A549 (cell line): ENCODE measurements around the gene RAB3GAP1. TPM values are rescaled to one million over a fixed set of nuclear protein-coding genes. Genes with fewer than 3 reads are reported as not detected.

ENCODE experiments used
- ATAC-seq, 2 experiments: fragments of 200-7000 bp in 1 of 2; fragments of >200 bp in 1 of 2; cut with Nextera tagmentation in 1 of 2; cut with Tn5 transposase in 1 of 2; 3 replicates each; pipeline versions ENCODE4 v1.8.0 to v1.9.1; 2018 to 2020; ENCODE audit warnings: mild to moderate bottlenecking in 1 of 2, moderate library complexity in 1 of 2
- CTCF ChIA-PET: fragments of 300-600 bp; sonication (Branson Sonifier 250); formaldehyde crosslinking; extraction: SDS; loops from one replicate; lab custom pipeline; 2021; ENCODE audit warnings: antibody characterized with exemption, inconsistent platforms; lab: Yijun Ruan, JAX
- POLR2A ChIA-PET: fragments of 350-600 bp; formaldehyde crosslinking; extraction: SDS; loops from one replicate; lab custom pipeline; 2021; ENCODE audit warnings: antibody characterized with exemption, inconsistent platforms; lab: Yijun Ruan, JAX
- DNase-seq, 2 experiments: peaks; one replicate each; pipeline versions ENCODE4 v3.0.0 to v3.0.0-alpha.2; 2011 to 2016; ENCODE audit warnings: low read depth in 1 of 2, low spot score in 1 of 2
- FAIRE-seq: peaks from 2 replicates; lab custom pipeline; 2011; peaks lifted over from hg19 to GRCh38; lab: Jason Lieb, UNC
- H3K27ac ChIP-seq, 2 experiments: fragments of >200 bp; sonication (Bioruptor Twin); formaldehyde crosslinking; 3 replicates each; pipeline ENCODE4 v1.5.1; 2016 to 2017
- H3K4me1 ChIP-seq: fragments of >200 bp; sonication (Bioruptor Twin); formaldehyde crosslinking; 3 replicates; pipeline ENCODE4 v1.6.1; 2016
- H3K4me2 ChIP-seq: fragments of >200 bp; sonication (Bioruptor Twin); formaldehyde crosslinking; 3 replicates; pipeline ENCODE4 v1.6.1; 2016
- H3K4me3 ChIP-seq: fragments of >200 bp; sonication (Bioruptor Twin); formaldehyde crosslinking; 3 replicates; pipeline ENCODE4 v1.5.1; 2016
- H3K9me3 ChIP-seq: fragments of >200 bp; sonication (Bioruptor Twin); formaldehyde crosslinking; 3 replicates; pipeline ENCODE4 v1.6.1; 2016
- BHLHE40 ChIP-seq: IDR thresholded peaks from 2 replicates; pipeline ENCODE4 v1.6.1; 2012; ENCODE audit warnings: low read depth, low read length, inconsistent platforms
- CHD4 ChIP-seq: fragments of 200-600 bp; sonication (generic); IDR thresholded peaks from 2 replicates; pipeline ENCODE4 v1.6.1; 2016; ENCODE audit warnings: antibody characterized with exemption, mild to moderate bottlenecking, borderline replicate concordance
- EHF ChIP-seq: fragments of 250-450 bp; sonication (Bioruptor Pico); IDR thresholded peaks from 2 replicates; pipeline ENCODE4 v1.5.0; 2020; ENCODE audit warnings: mild to moderate bottlenecking
- EHMT2 ChIP-seq: fragments of 200-600 bp; sonication (generic); IDR thresholded peaks from 2 replicates; pipeline ENCODE4 v1.6.1; 2016; ENCODE audit warnings: antibody characterized with exemption, low read depth, mild to moderate bottlenecking, moderate library complexity
- EP300 ChIP-seq, 2 experiments: fragments of >200 bp; sonication (Bioruptor Twin); formaldehyde crosslinking; IDR thresholded peaks; 2 replicates in 1 of 2; 3 replicates in 1 of 2; pipeline ENCODE4 v1.6.1; 2016 to 2017
- ESRRA ChIP-seq: fragments of 150-350 bp; IDR thresholded peaks from 2 replicates; pipeline ENCODE4 v1.6.1; 2014; ENCODE audit warnings: mild to moderate bottlenecking, low read length, borderline replicate concordance
- FOSB ChIP-seq: fragments of 250-450 bp; sonication (Bioruptor Pico); IDR thresholded peaks from 2 replicates; pipeline ENCODE4 v1.5.0; 2020; ENCODE audit warnings: mild to moderate bottlenecking, moderate library complexity
- FOSL2 ChIP-seq, 2 experiments: fragments of 450-650 bp in 1 of 2; fragments of >200 bp in 1 of 2; sonication (Bioruptor Twin) in 1 of 2; formaldehyde crosslinking; IDR thresholded peaks; 2 replicates each; pipeline versions ENCODE4 v1.5.0 to v1.6.1; 2016 to 2020; ENCODE audit warnings: mild to moderate bottlenecking in 1 of 2, moderate library complexity in 1 of 2
- FOXS1 ChIP-seq: fragments of 250-450 bp; sonication (Bioruptor Pico); IDR thresholded peaks from 2 replicates; pipeline ENCODE4 v1.5.0; 2020; ENCODE audit warnings: mild to moderate bottlenecking, moderate library complexity
- HOXA7 ChIP-seq: fragments of 250-450 bp; sonication (Bioruptor Pico); IDR thresholded peaks from 2 replicates; pipeline ENCODE4 v1.5.0; 2020; ENCODE audit warnings: mild to moderate bottlenecking, moderate library complexity
- HOXB13 ChIP-seq: fragments of 250-450 bp; sonication (Bioruptor Pico); IDR thresholded peaks from 2 replicates; pipeline ENCODE4 v1.5.0; 2020; ENCODE audit warnings: low read depth, mild to moderate bottlenecking, moderate library complexity
- JUN ChIP-seq, 2 experiments: fragments of >200 bp; sonication (Bioruptor Twin); formaldehyde crosslinking; IDR thresholded peaks; 2 replicates in 1 of 2; 3 replicates in 1 of 2; pipeline ENCODE4 v1.6.1; 2016 to 2017
- JUNB ChIP-seq: fragments of >200 bp; sonication (Bioruptor Twin); formaldehyde crosslinking; IDR thresholded peaks from 2 replicates; pipeline ENCODE4 v1.6.1; 2016
- KDM5A ChIP-seq: fragments of 200-600 bp; sonication (generic); IDR thresholded peaks from 2 replicates; pipeline ENCODE4 v1.6.1; 2016; ENCODE audit warnings: antibody characterized with exemption, mild to moderate bottlenecking
- MAFK ChIP-seq: fragments of 450-650 bp; IDR thresholded peaks from 2 replicates; pipeline ENCODE4 v1.6.1; 2014; ENCODE audit not compliant: partially characterized antibody
- MAX ChIP-seq: IDR thresholded peaks from 2 replicates; pipeline ENCODE4 v1.6.1; 2012
- MAZ ChIP-seq: fragments of 150-350 bp; IDR thresholded peaks from 2 replicates; pipeline ENCODE4 v1.6.1; 2014; ENCODE audit warnings: antibody characterized with exemption, low read depth, low read length, borderline replicate concordance
- MYC ChIP-seq: IDR thresholded peaks from 2 replicates; pipeline ENCODE4 v1.6.1; 2012; ENCODE audit warnings: mild to moderate bottlenecking, inconsistent platforms, low read length, improper control_type of control experiment, borderline replicate concordance
- POLR2A ChIP-seq: IDR thresholded peaks from 2 replicates; pipeline ENCODE4 v1.6.1; 2012; ENCODE audit warnings: mild to moderate bottlenecking, low read length
- RAD21 ChIP-seq, 2 experiments: fragments of >200 bp in 1 of 2; sonication (Bioruptor Twin) in 1 of 2; formaldehyde crosslinking in 1 of 2; IDR thresholded peaks in 1 of 2; conservative IDR thresholded peaks in 1 of 2; 2 replicates in 1 of 2; 3 replicates in 1 of 2; pipeline ENCODE4 v1.6.1; 2012 to 2018; ENCODE audit warnings: inconsistent platforms in 1 of 2
- RARB ChIP-seq: fragments of 250-450 bp; sonication (Bioruptor Pico); IDR thresholded peaks from 2 replicates; pipeline ENCODE4 v1.8.0; 2021; ENCODE audit warnings: mild to moderate bottlenecking, moderate library complexity
- RCOR1 ChIP-seq: fragments of 150-350 bp; IDR thresholded peaks from 2 replicates; pipeline ENCODE4 v1.6.1; 2014; ENCODE audit warnings: antibody characterized with exemption, low read length, low read depth
- RFX5 ChIP-seq: fragments of 450-650 bp; IDR thresholded peaks from 2 replicates; pipeline ENCODE4 v1.7.1; 2014; ENCODE audit warnings: antibody characterized with exemption, mild to moderate bottlenecking, moderate library complexity
- SMC3 ChIP-seq: fragments of >200 bp; sonication (Bioruptor Twin); formaldehyde crosslinking; IDR thresholded peaks from 3 replicates; pipeline ENCODE4 v1.6.1; 2018; ENCODE audit warnings: inconsistent platforms
- ZC3H11A ChIP-seq: fragments of 450-650 bp; IDR thresholded peaks from 2 replicates; pipeline ENCODE4 v1.6.1; 2014; ENCODE audit warnings: antibody characterized with exemption, mild to moderate bottlenecking
- ZNF302 ChIP-seq: fragments of 250-450 bp; sonication (Bioruptor Pico); IDR thresholded peaks from 2 replicates; pipeline ENCODE4 v1.9.0; 2021; ENCODE audit warnings: inconsistent platforms, mild to moderate bottlenecking, moderate library complexity
- WGBS: methylation state at CpG from one replicate; pipeline ENCODE4 v1.1.6; 2017; ENCODE audit errors: missing lambda C conversion rate; 5-methylcytosine and 5-hydroxymethylcytosine counted together
- polyA plus RNA-seq, 4 experiments: library from polyadenylated mRNA; depleted of rRNA in 3 of 4; stranded (reverse); fragments of >200 nt; fragmentation: RNase III in 1 of 4; extraction: RNeasy Plus Mini Kit Qiagen cat#74134 plus additional on column Dnase treatment in 1 of 4; gene quantifications; 2 replicates in 3 of 4; 3 replicates in 1 of 4; pipeline ENCODE4 v1.2.3, GENCODE V29; 2011 to 2017
- TF ChIP-seq, protein P1 (sequence below): IDR thresholded peaks from 2 replicates; pipeline ENCODE4 v1.6.1; 2012; ENCODE audit warnings: low read depth, borderline replicate concordance
- TF ChIP-seq, protein P2 (sequence below): fragments of >200 bp; sonication (Bioruptor Twin); formaldehyde crosslinking; IDR thresholded peaks from 3 replicates; pipeline ENCODE4 v1.5.1; 2016
- TF ChIP-seq, protein P3 (sequence below): IDR thresholded peaks from 2 replicates; pipeline ENCODE4 v1.6.1; 2012

RAB3GAP1 gene
- polyA plus RNA-seq, 2 of the 4 experiments (the other 2 are of a cell fraction) = 29.7 to 44.6 TPM

- no peaks in the 10 kb centered on the region for H3K4me1 ChIP-seq
- ATAC-seq = no peak
- no peak for DNase-seq
- TF ChIP-seq ESRRA (no peak), EHF (CRISPR knock-in tag) (no peak), JUN (IDR thresholded peaks at IDR 0.05) (no peak), EHMT2 (no peak), JUNB (no peak), CHD4 (no peak), HOXA7 (CRISPR knock-in tag) (no peak), KDM5A (no peak), MAFK (no peak), ZNF302 (no peak), FOSB (CRISPR knock-in tag) (no peak), SMC3 (no peak)
- TF ChIP-seq, protein P1, sequence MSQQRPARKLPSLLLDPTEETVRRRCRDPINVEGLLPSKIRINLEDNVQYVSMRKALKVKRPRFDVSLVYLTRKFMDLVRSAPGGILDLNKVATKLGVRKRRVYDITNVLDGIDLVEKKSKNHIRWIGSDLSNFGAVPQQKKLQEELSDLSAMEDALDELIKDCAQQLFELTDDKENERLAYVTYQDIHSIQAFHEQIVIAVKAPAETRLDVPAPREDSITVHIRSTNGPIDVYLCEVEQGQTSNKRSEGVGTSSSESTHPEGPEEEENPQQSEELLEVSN = no peak
- TF ChIP-seq, protein P2, sequence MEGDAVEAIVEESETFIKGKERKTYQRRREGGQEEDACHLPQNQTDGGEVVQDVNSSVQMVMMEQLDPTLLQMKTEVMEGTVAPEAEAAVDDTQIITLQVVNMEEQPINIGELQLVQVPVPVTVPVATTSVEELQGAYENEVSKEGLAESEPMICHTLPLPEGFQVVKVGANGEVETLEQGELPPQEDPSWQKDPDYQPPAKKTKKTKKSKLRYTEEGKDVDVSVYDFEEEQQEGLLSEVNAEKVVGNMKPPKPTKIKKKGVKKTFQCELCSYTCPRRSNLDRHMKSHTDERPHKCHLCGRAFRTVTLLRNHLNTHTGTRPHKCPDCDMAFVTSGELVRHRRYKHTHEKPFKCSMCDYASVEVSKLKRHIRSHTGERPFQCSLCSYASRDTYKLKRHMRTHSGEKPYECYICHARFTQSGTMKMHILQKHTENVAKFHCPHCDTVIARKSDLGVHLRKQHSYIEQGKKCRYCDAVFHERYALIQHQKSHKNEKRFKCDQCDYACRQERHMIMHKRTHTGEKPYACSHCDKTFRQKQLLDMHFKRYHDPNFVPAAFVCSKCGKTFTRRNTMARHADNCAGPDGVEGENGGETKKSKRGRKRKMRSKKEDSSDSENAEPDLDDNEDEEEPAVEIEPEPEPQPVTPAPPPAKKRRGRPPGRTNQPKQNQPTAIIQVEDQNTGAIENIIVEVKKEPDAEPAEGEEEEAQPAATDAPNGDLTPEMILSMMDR = no peak
- POLR2A ChIA-PET = no interaction called here
- H3K9me3 ChIP-seq = no peaks in the 10 kb centered on the region
- CTCF ChIA-PET = no interaction called here
- no peak overlapping the region for H3K27ac ChIP-seq
- H3K4me2 ChIP-seq = no peak overlapping the region
- FAIRE-seq = no peak
- WGBS = 85% methylated on average over 1 of the region's 1 CpG
- no peak overlapping the region for H3K4me3 ChIP-seq
Observed at GRCh38 chr2:135167273-135167672, 115.2 kb downstream of the RAB3GAP1 start.

DNA sequence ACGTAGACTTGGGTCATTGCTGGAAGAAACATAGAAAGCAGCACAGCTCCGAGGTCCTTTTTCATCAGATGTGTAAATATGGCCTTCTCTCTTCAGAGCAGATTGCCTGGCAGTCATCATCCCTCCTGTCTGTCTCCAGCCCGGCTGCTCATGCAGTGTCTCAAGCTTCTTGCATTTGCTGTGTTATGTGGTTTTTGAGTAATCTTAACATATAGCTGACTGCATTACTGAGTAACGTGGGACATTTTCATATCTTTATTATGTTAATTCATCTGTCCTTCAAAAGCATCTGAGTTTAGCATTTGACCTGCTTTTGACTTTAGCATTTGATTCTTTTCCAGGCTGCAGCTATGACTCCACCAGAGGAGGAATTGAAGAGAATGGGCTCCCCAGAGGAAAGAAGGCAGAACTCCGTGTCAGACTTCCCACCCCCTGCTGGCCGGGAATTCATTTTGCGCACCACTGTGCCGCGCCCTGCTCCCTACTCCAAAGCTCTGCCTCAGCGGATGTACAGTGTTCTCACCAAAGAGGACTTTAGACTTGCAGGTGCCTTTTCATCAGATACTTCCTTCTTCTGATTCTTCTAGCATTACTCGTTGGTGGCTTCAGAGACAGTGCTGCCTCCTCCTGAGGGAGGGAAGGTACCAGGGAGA, 116.2 kb downstream of the RAB3GAP1 start:
- Histone ChIP-seq H3K4me1 (no peaks in the 10 kb centered on the region), H3K4me2 (no peak overlapping the region), H3K9me3 (no peaks in the 10 kb centered on the region), H3K4me3 (no peak overlapping the region), H3K27ac (no peak overlapping the region)
- TF ChIP-seq POLR2A (no peak), EHMT2 (no peak), FOSL2 (IDR thresholded peaks at IDR 0.05) (no peak), FOSL2 (CRISPR knock-in tag; IDR thresholded peaks at IDR 0.05) (no peak), RCOR1 (no peak), RARB (no peak), MAFK (no peak), RFX5 (no peak), HOXB13 (CRISPR knock-in tag) (no peak), KDM5A (no peak), FOXS1 (CRISPR knock-in tag) (no peak), RAD21 (conservative IDR thresholded peaks at IDR 0.05 in 1 of 2, IDR thresholded peaks at IDR 0.05 in 1 of 2) (no peak), ZC3H11A (no peak), MAX (no peak), MYC (no peak), EP300 (IDR thresholded peaks at IDR 0.05) (no peak), MAZ (no peak), BHLHE40 (no peak)
- TF ChIP-seq, protein P3, sequence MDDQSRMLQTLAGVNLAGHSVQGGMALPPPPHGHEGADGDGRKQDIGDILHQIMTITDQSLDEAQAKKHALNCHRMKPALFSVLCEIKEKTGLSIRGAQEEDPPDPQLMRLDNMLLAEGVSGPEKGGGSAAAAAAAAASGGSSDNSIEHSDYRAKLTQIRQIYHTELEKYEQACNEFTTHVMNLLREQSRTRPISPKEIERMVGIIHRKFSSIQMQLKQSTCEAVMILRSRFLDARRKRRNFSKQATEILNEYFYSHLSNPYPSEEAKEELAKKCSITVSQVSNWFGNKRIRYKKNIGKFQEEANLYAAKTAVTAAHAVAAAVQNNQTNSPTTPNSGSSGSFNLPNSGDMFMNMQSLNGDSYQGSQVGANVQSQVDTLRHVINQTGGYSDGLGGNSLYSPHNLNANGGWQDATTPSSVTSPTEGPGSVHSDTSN = no peak
- CTCF ChIA-PET = interaction anchor here (1.9 kb wide), 1 partner anchor 164 kb away, joined by 5 read pairs; no protein-coding TSS in a partner anchor
- DNase-seq = peak in 1 of 2 experiments; percentile 35
- FAIRE-seq = no peak
- 86% methylated on average over 11 of the region's 11 CpGs for WGBS
- POLR2A ChIA-PET = no interaction called here
- ATAC-seq = peak; percentile 60 to 86; a peak in 5 of 6 replicates
